Head of caudate nucleus (tissue), 42 donors: ENCODE measurements around the gene ADCY9.

Experiments
- DNase-seq, 42 donors: peaks; one replicate each; pipeline versions ENCODE4 v3.0.0 to v3.0.0-alpha.2; 2020 to 2021; ENCODE audit warnings: mixed read lengths in 7 of 42
- intact Hi-C: fragments of 100-400 bp; cut with DNase I; formaldehyde crosslinking; loops from one replicate; pipeline ENCODE4 v1.15.0; 2022

The ADCY9 gene

GRCh38 chr16:3998793-3999478, 117.3 kb downstream of the ADCY9 start:
- intact Hi-C loops = no loop called here
- no peak for DNase-seq

- DNase-seq = no peak
- intact Hi-C loops = no loop called here
Measured at GRCh38 chr16:3997231-3997841, 118.9 kb downstream of the ADCY9 start.

GRCh38 chr16:3995001-3995400, 121.2 kb downstream of the ADCY9 start:
- intact Hi-C loops = no loop called here

GRCh38 chr16:3993052-3993785, 123.0 kb downstream of the ADCY9 start:
- intact Hi-C loops = no loop called here
- peak in 5 of 42 donors; percentile 11 to 34 (median 20) for DNase-seq

More at GRCh38 chr16:3995001-3995400, 121.2 kb downstream of the ADCY9 start:
- DNase-seq = no peak

GRCh38 chr16:3992297-3993051, 123.8 kb downstream of the ADCY9 start:
- DNase-seq = no peak
- intact Hi-C loops = no loop called here

- intact Hi-C loops = no loop called here
- DNase-seq = no peak
Measured at GRCh38 chr16:3988824-3989223, 127.4 kb downstream of the ADCY9 start.

- intact Hi-C loops = no loop called here
- no peak for DNase-seq
Measured at GRCh38 chr16:3988011-3988410, 128.2 kb downstream of the ADCY9 start.

- intact Hi-C loops = no loop called here
- DNase-seq = no peak
Measured at GRCh38 chr16:3987231-3987630, 129.0 kb downstream of the ADCY9 start.

GRCh38 chr16:3986235-3986544, 130.1 kb downstream of the ADCY9 start:
- no peak for DNase-seq
- intact Hi-C loops = no loop called here

GRCh38 chr16:3984111-3985060, 131.9 kb downstream of the ADCY9 start:
- no peak for DNase-seq
- intact Hi-C loops = no loop called here

GRCh38 chr16:3983081-3983520, 133.1 kb downstream of the ADCY9 start:
- DNase-seq = peak; percentile 16 to 82 (median 58)
- intact Hi-C loops = no loop called here

GRCh38 chr16:3982216-3982615, 134.0 kb downstream of the ADCY9 start:
- intact Hi-C loops = no loop called here
- no peak for DNase-seq

GRCh38 chr16:3980253-3981111, 135.8 kb downstream of the ADCY9 start:
- no peak for DNase-seq
- intact Hi-C loops = no loop called here

- intact Hi-C loops = no loop called here
- no peak for DNase-seq
Measured at GRCh38 chr16:3979518-3979917, 136.7 kb downstream of the ADCY9 start.

- intact Hi-C loops = no loop called here
- no peak for DNase-seq
Measured at GRCh38 chr16:3979070-3979469, 137.2 kb downstream of the ADCY9 start.

GRCh38 chr16:3977376-3977775, 138.9 kb downstream of the ADCY9 start:
- no peak for DNase-seq
- intact Hi-C loops = no loop called here

- intact Hi-C loops = no loop called here
- DNase-seq = no peak
Measured at GRCh38 chr16:3974751-3975150, 141.5 kb downstream of the ADCY9 start.

GRCh38 chr16:3971706-3972105, 144.5 kb downstream of the ADCY9 start:
- DNase-seq = no peak
- intact Hi-C loops = no loop called here
